HepG2 (cell line): ENCODE results near the gene RPLP1.

Experiments used
- ADNP ChIP-seq: sonication (generic); formaldehyde crosslinking; IDR thresholded peaks from 2 replicates; pipeline ENCODE4 v1.4.0; 2020; ENCODE audit warnings: missing genetic modification reagents
- CTCF ChIP-seq: sonication (generic); formaldehyde crosslinking; IDR thresholded peaks from 2 replicates; pipeline ENCODE4 v1.5.0; 2020; ENCODE audit warnings: mild to moderate bottlenecking, missing genetic modification reagents, moderate library complexity
- MTA1 ChIP-seq: sonication (generic); formaldehyde crosslinking; IDR thresholded peaks from 2 replicates; pipeline ENCODE4 v1.4.0; 2020; ENCODE audit warnings: missing genetic modification reagents, mild to moderate bottlenecking, borderline replicate concordance
- MTERF4 ChIP-seq: sonication (generic); formaldehyde crosslinking; IDR thresholded peaks from 2 replicates; pipeline ENCODE4 v1.8.0; 2023; ENCODE audit warnings: mild to moderate bottlenecking, missing genetic modification reagents
- PBX3 ChIP-seq: sonication (generic); formaldehyde crosslinking; IDR thresholded peaks from 2 replicates; pipeline ENCODE4 v1.8.1; 2023; ENCODE audit warnings: missing genetic modification reagents, inconsistent platforms, borderline replicate concordance
- POLR2G ChIP-seq: fragments of 200-400 bp; formaldehyde crosslinking; IDR thresholded peaks from 2 replicates; pipeline ENCODE4 v1.6.1; 2018; ENCODE audit warnings: mild to moderate bottlenecking, low read depth, low read length, moderate library complexity
- SP1 ChIP-seq, 2 experiments: fragments of 450-650 bp in 1 of 2; sonication (generic) in 1 of 2; formaldehyde crosslinking in 1 of 2; IDR thresholded peaks; 2 replicates each; pipeline versions ENCODE4 v1.4.0 to v1.6.1; 2016 to 2020; ENCODE audit warnings: missing genetic modification reagents in 1 of 2
- UBTF ChIP-seq: sonication (generic); formaldehyde crosslinking; IDR thresholded peaks from 2 replicates; pipeline ENCODE4 v1.4.0; 2020; ENCODE audit warnings: mild to moderate bottlenecking, missing genetic modification reagents
- ZBTB26 ChIP-seq: IDR thresholded peaks from 2 replicates; pipeline ENCODE4 v1.6.1; 2016; ENCODE audit warnings: missing compliant biosample characterization, missing genetic modification reagents, borderline replicate concordance
- ZNF180 ChIP-seq: sonication (generic); formaldehyde crosslinking; IDR thresholded peaks from 2 replicates; pipeline ENCODE4 v1.4.0; 2020; ENCODE audit warnings: low read depth, missing genetic modification reagents, borderline replicate concordance
- ZNF75D ChIP-seq: sonication (generic); formaldehyde crosslinking; IDR thresholded peaks from 2 replicates; pipeline ENCODE4 v1.8.1; 2023; ENCODE audit warnings: missing genetic modification reagents, mild to moderate bottlenecking, borderline replicate concordance

GRCh38 chr15:69491038-69491505, 38.5 kb downstream of the RPLP1 start:
- TF ChIP-seq MTERF4 (CRISPR knock-in tag) (no peak), POLR2G (no peak), ADNP (CRISPR knock-in tag) (no peak), ZNF75D (no peak), ZBTB26 (CRISPR knock-in tag) (no peak), ZNF180 (no peak), MTA1 (CRISPR knock-in tag) (no peak), SP1 (IDR thresholded peaks at IDR 0.05) (no peak), SP1 (CRISPR knock-in tag; IDR thresholded peaks at IDR 0.05) (no peak), PBX3 (CRISPR knock-in tag) (no peak), UBTF (no peak), CTCF (CRISPR knock-in tag) (no peak)
